GM12892 (cell line): ENCODE measurements around the gene BAIAP2.

Source experiments
- DNase-seq: peaks from one replicate; pipeline ENCODE4 v3.0.0; 2011; ENCODE audit not compliant: insufficient read length
- FAIRE-seq: peaks from 2 replicates; lab custom pipeline; 2011; peaks lifted over from hg19 to GRCh38; lab: Jason Lieb, UNC
- POLR2A ChIP-seq: IDR thresholded peaks from 2 replicates; pipeline ENCODE4 v1.6.1; 2011; ENCODE audit warnings: low read depth, low read length, control low read depth
- POLR2AphosphoS5 ChIP-seq: IDR thresholded peaks from 2 replicates; pipeline ENCODE4 v1.6.1; 2011; ENCODE audit warnings: low read depth, low read length, control low read depth
- TAF1 ChIP-seq: IDR thresholded peaks from 2 replicates; pipeline ENCODE4 v1.6.1; 2011; ENCODE audit warnings: low read depth, mild to moderate bottlenecking, control low read depth, low read length, borderline replicate concordance

BAIAP2 gene

GRCh38 chr17:81115749-81116464 is 81.0 kb downstream of the BAIAP2 start:
- FAIRE-seq (no peak), DNase-seq (no peak)
- TF ChIP-seq POLR2AphosphoS5 (no peak), TAF1 (no peak), POLR2A (no peak)

GRCh38 chr17:81116704-81117103 is 81.8 kb downstream of the BAIAP2 start:
- no peak for TF ChIP-seq POLR2AphosphoS5
- no peak for TF ChIP-seq TAF1
- no peak for TF ChIP-seq POLR2A
- FAIRE-seq (no peak), DNase-seq (no peak)

- DNase-seq: no peak
- no peak for TF ChIP-seq POLR2A
- no peak for TF ChIP-seq POLR2AphosphoS5
- TF ChIP-seq TAF1: no peak
- no peak for FAIRE-seq
Observed at GRCh38 chr17:81117672-81118198, 82.8 kb downstream of the BAIAP2 start.

- no peak for FAIRE-seq
Observed at GRCh38 chr17:81118308-81119221, 83.6 kb downstream of the BAIAP2 start.

GRCh38 chr17:81119223-81120148 is 84.5 kb downstream of the BAIAP2 start:
- no peak for TF ChIP-seq POLR2AphosphoS5
- TF ChIP-seq TAF1: no peak
- TF ChIP-seq POLR2A: no peak
- FAIRE-seq (peak; percentile 54), DNase-seq (peak; percentile 83)

More at GRCh38 chr17:81118308-81119221, 83.6 kb downstream of the BAIAP2 start:
- DNase-seq: no peak
- TF ChIP-seq POLR2A (no peak), POLR2AphosphoS5 (no peak), TAF1 (no peak)

- FAIRE-seq (no peak), DNase-seq (no peak)
- TF ChIP-seq TAF1 (no peak), POLR2AphosphoS5 (no peak), POLR2A (no peak)
Observed at GRCh38 chr17:81120149-81120484, 85.2 kb downstream of the BAIAP2 start.

GRCh38 chr17:81120695-81121621 is 86.0 kb downstream of the BAIAP2 start:
- no peak for FAIRE-seq
- DNase-seq: no peak
- TF ChIP-seq POLR2AphosphoS5 (no peak), TAF1 (no peak), POLR2A (no peak)

- FAIRE-seq (no peak), DNase-seq (no peak)
- no peak for TF ChIP-seq POLR2AphosphoS5
- TF ChIP-seq TAF1: no peak
- no peak for TF ChIP-seq POLR2A
Observed at GRCh38 chr17:81121841-81122733, 87.1 kb downstream of the BAIAP2 start.
